Activated CD4-positive, alpha-beta T cell treated with anti-CD3 and anti-CD28 coated beads, Interleukin-2, amount 50 U/mL, for 48 hours (primary cell): ENCODE measurements around the gene ARHGEF37.
"Not testable (repeated sequence)": the region's sequence is repeated elsewhere in the genome, so short reads cannot be mapped to it uniquely, and the experiment has no call there.

Source experiments
- DNase-seq, 2 experiments: peaks; one replicate each; pipeline ENCODE4 v3.0.0-alpha.2; 2020

Gene ARHGEF37

GRCh38 chr5:149567226-149567625 is 14.1 kb upstream of the ARHGEF37 start:
- no peak for DNase-seq

- DNase-seq: no peak
Measured at GRCh38 chr5:149572170-149572569, 9.1 kb upstream of the ARHGEF37 start.

- no peak for DNase-seq
Measured at GRCh38 chr5:149572576-149573231, 8.6 kb upstream of the ARHGEF37 start.

GRCh38 chr5:149575131-149575530 is 6.2 kb upstream of the ARHGEF37 start:
- DNase-seq: no peak

- peak in 1 of 2 experiments; percentile 35 for DNase-seq
Measured at GRCh38 chr5:149576021-149576420, 5.3 kb upstream of the ARHGEF37 start.

GRCh38 chr5:149578896-149579295 is 2.4 kb upstream of the ARHGEF37 start:
- DNase-seq: no peak

GRCh38 chr5:149580808-149581191 is 498 bp upstream of the ARHGEF37 start:
- DNase-seq: no peak

- DNase-seq: no peak
Measured at GRCh38 chr5:149581931-149582768, 852 bp downstream of the ARHGEF37 start.

- no peak for DNase-seq
Measured at GRCh38 chr5:149583394-149583793, 2.1 kb downstream of the ARHGEF37 start.

- no peak for DNase-seq
Measured at GRCh38 chr5:149584121-149584520, 2.8 kb downstream of the ARHGEF37 start.

GRCh38 chr5:149585910-149586309 is 4.6 kb downstream of the ARHGEF37 start:
- no peak for DNase-seq

- DNase-seq: no peak
Measured at GRCh38 chr5:149586708-149587318, 5.5 kb downstream of the ARHGEF37 start.

GRCh38 chr5:149588936-149589335 is 7.6 kb downstream of the ARHGEF37 start:
- no peak for DNase-seq

GRCh38 chr5:149593370-149593769 is 12.1 kb downstream of the ARHGEF37 start:
- DNase-seq: no peak

- DNase-seq: no peak
Measured at GRCh38 chr5:149594206-149594895, 13.1 kb downstream of the ARHGEF37 start.

GRCh38 chr5:149595105-149595504 is 13.8 kb downstream of the ARHGEF37 start:
- not testable (repeated sequence) for DNase-seq

GRCh38 chr5:149596712-149597111 is 15.4 kb downstream of the ARHGEF37 start:
- DNase-seq: no peak

- DNase-seq: no peak
Measured at GRCh38 chr5:149597618-149598017, 16.3 kb downstream of the ARHGEF37 start.

- DNase-seq: not testable (repeated sequence)
Measured at GRCh38 chr5:149598234-149598633, 16.9 kb downstream of the ARHGEF37 start.

GRCh38 chr5:149598966-149599365 is 17.7 kb downstream of the ARHGEF37 start:
- no peak for DNase-seq

- no peak for DNase-seq
Measured at GRCh38 chr5:149599375-149599774, 18.1 kb downstream of the ARHGEF37 start.

- DNase-seq: no peak
Measured at GRCh38 chr5:149600932-149601331, 19.6 kb downstream of the ARHGEF37 start.

- DNase-seq: no peak
Measured at GRCh38 chr5:149603210-149603609, 21.9 kb downstream of the ARHGEF37 start.
